Stimulated activated memory B cell treated with anti-CD40 and anti-IgM and Interleukin-4, amounts not matched to agents 10 μg/mL and 1 μg/mL and 100 μg/mL, for 72 hours (primary cell): ENCODE measurements around the gene SIPA1.

Experiments used
- ATAC-seq: fragments of 150-1000 bp; cut with Tn5 transposase; 2 replicates; pipeline ENCODE4 v1.10.0; 2021
- H3K27ac Mint-ChIP-seq: one replicate; pipeline ENCODE4 v1.8.0; 2022; ENCODE audit warnings: mild to moderate bottlenecking, mixed read lengths
- H3K27me3 Mint-ChIP-seq: one replicate; pipeline ENCODE4 v1.8.0; 2022; ENCODE audit warnings: mixed read lengths
- H3K36me3 Mint-ChIP-seq: one replicate; pipeline ENCODE4 v1.8.0; 2022; ENCODE audit warnings: mixed read lengths
- H3K4me1 Mint-ChIP-seq: one replicate; pipeline ENCODE4 v1.8.0; 2022; ENCODE audit warnings: mixed read lengths
- H3K4me3 Mint-ChIP-seq: one replicate; pipeline ENCODE4 v1.8.0; 2022; ENCODE audit warnings: mild to moderate bottlenecking, moderate library complexity, mixed read lengths
- H3K9me3 Mint-ChIP-seq: one replicate; pipeline ENCODE4 v1.8.0; 2022; ENCODE audit warnings: mixed read lengths

The SIPA1 gene

GRCh38 chr11:65643971-65644370 lies 6.1 kb downstream of the SIPA1 start:
- peaks cover 58% of the 10 kb centered on the region for H3K4me1 Mint-ChIP-seq
- peak overlapping the region; percentile 58 for H3K27ac Mint-ChIP-seq
- H3K4me3 Mint-ChIP-seq: no peak overlapping the region
- H3K36me3 Mint-ChIP-seq: peaks cover 64% of the 10 kb centered on the region
- ATAC-seq: no peak
- H3K9me3 Mint-ChIP-seq: no peaks in the 10 kb centered on the region
- H3K27me3 Mint-ChIP-seq: no peaks in the 10 kb centered on the region

GRCh38 chr11:65644837-65645236 lies 6.9 kb downstream of the SIPA1 start:
- ATAC-seq: no peak
- Mint-ChIP-seq H3K27ac (peak overlapping the region; percentile 58), H3K36me3 (peaks cover 60% of the 10 kb centered on the region), H3K27me3 (no peaks in the 10 kb centered on the region), H3K9me3 (no peaks in the 10 kb centered on the region), H3K4me1 (peaks cover 54% of the 10 kb centered on the region), H3K4me3 (no peak overlapping the region)

GRCh38 chr11:65645710-65646109 lies 7.8 kb downstream of the SIPA1 start:
- Mint-ChIP-seq H3K4me3 (no peak overlapping the region), H3K9me3 (no peaks in the 10 kb centered on the region), H3K36me3 (peaks cover 62% of the 10 kb centered on the region), H3K4me1 (peaks cover 55% of the 10 kb centered on the region), H3K27me3 (no peaks in the 10 kb centered on the region), H3K27ac (peak overlapping the region; percentile 58)
- no peak for ATAC-seq

GRCh38 chr11:65646288-65646957 lies 8.5 kb downstream of the SIPA1 start:
- Mint-ChIP-seq H3K36me3 (peaks cover 63% of the 10 kb centered on the region), H3K27me3 (no peaks in the 10 kb centered on the region), H3K4me1 (peaks cover 58% of the 10 kb centered on the region), H3K9me3 (no peaks in the 10 kb centered on the region), H3K27ac (no peak overlapping the region), H3K4me3 (no peak overlapping the region)
- ATAC-seq: no peak

GRCh38 chr11:65646958-65647701 lies 9.2 kb downstream of the SIPA1 start:
- H3K27me3 Mint-ChIP-seq: no peaks in the 10 kb centered on the region
- H3K4me3 Mint-ChIP-seq: no peak overlapping the region
- no peak overlapping the region for H3K27ac Mint-ChIP-seq
- H3K4me1 Mint-ChIP-seq: peaks cover 58% of the 10 kb centered on the region
- H3K9me3 Mint-ChIP-seq: no peaks in the 10 kb centered on the region
- no peak for ATAC-seq
- H3K36me3 Mint-ChIP-seq: peaks cover 63% of the 10 kb centered on the region

- no peak overlapping the region for H3K4me3 Mint-ChIP-seq
- H3K4me1 Mint-ChIP-seq: peaks cover 60% of the 10 kb centered on the region
- H3K9me3 Mint-ChIP-seq: no peaks in the 10 kb centered on the region
- H3K36me3 Mint-ChIP-seq: peaks cover 56% of the 10 kb centered on the region
- no peak for ATAC-seq
- H3K27me3 Mint-ChIP-seq: no peaks in the 10 kb centered on the region
- no peak overlapping the region for H3K27ac Mint-ChIP-seq
Observed at GRCh38 chr11:65648997-65649493, 11.1 kb downstream of the SIPA1 start.

- no peaks in the 10 kb centered on the region for H3K9me3 Mint-ChIP-seq
- peak overlapping the region; percentile 92 for H3K27ac Mint-ChIP-seq
- no peaks in the 10 kb centered on the region for H3K27me3 Mint-ChIP-seq
- H3K4me3 Mint-ChIP-seq: no peak overlapping the region
- ATAC-seq: no peak
- peaks cover 49% of the 10 kb centered on the region for H3K36me3 Mint-ChIP-seq
- H3K4me1 Mint-ChIP-seq: peaks cover 55% of the 10 kb centered on the region
Observed at GRCh38 chr11:65649656-65650546, 12.0 kb downstream of the SIPA1 start.

- peak overlapping the region; percentile 92 for H3K27ac Mint-ChIP-seq
- H3K27me3 Mint-ChIP-seq: no peaks in the 10 kb centered on the region
- H3K4me3 Mint-ChIP-seq: no peak overlapping the region
- peaks cover 46% of the 10 kb centered on the region for H3K36me3 Mint-ChIP-seq
- ATAC-seq: peak; percentile 2
- H3K4me1 Mint-ChIP-seq: peaks cover 54% of the 10 kb centered on the region
- H3K9me3 Mint-ChIP-seq: no peaks in the 10 kb centered on the region
Observed at GRCh38 chr11:65650547-65651338, 12.8 kb downstream of the SIPA1 start.

- peaks cover 48% of the 10 kb centered on the region for H3K36me3 Mint-ChIP-seq
Observed at GRCh38 chr11:65651339-65651588, 13.4 kb downstream of the SIPA1 start.

GRCh38 chr11:65651589-65652510 lies 13.9 kb downstream of the SIPA1 start:
- H3K36me3 Mint-ChIP-seq: peaks cover 54% of the 10 kb centered on the region
- no peak for ATAC-seq
- H3K4me1 Mint-ChIP-seq: peaks cover 59% of the 10 kb centered on the region
- peak overlapping the region; percentile 92 for H3K27ac Mint-ChIP-seq
- H3K9me3 Mint-ChIP-seq: no peaks in the 10 kb centered on the region
- H3K4me3 Mint-ChIP-seq: peak overlapping the region; percentile 86
- H3K27me3 Mint-ChIP-seq: no peaks in the 10 kb centered on the region

More at GRCh38 chr11:65651339-65651588, 13.4 kb downstream of the SIPA1 start:
- Mint-ChIP-seq H3K4me3 (peak overlapping the region; percentile 86), H3K9me3 (no peaks in the 10 kb centered on the region), H3K4me1 (peaks cover 53% of the 10 kb centered on the region), H3K27ac (peak overlapping the region; percentile 92), H3K27me3 (no peaks in the 10 kb centered on the region)
- no peak for ATAC-seq

- Mint-ChIP-seq H3K27me3 (no peaks in the 10 kb centered on the region), H3K9me3 (no peaks in the 10 kb centered on the region), H3K4me1 (peaks cover 67% of the 10 kb centered on the region), H3K27ac (peak overlapping the region; percentile 92), H3K36me3 (peaks cover 59% of the 10 kb centered on the region), H3K4me3 (peak overlapping the region; percentile 86)
- ATAC-seq: peak; percentile 94
Observed at GRCh38 chr11:65652511-65653228, 14.8 kb downstream of the SIPA1 start.

GRCh38 chr11:65653229-65654225 lies 15.6 kb downstream of the SIPA1 start:
- peak overlapping the region; percentile 86 for H3K4me3 Mint-ChIP-seq
- no peaks in the 10 kb centered on the region for H3K9me3 Mint-ChIP-seq
- peaks cover 71% of the 10 kb centered on the region for H3K4me1 Mint-ChIP-seq
- no peaks in the 10 kb centered on the region for H3K27me3 Mint-ChIP-seq
- no peak for ATAC-seq
- H3K27ac Mint-ChIP-seq: peak overlapping the region; percentile 92
- H3K36me3 Mint-ChIP-seq: peaks cover 60% of the 10 kb centered on the region
